ENCODE data around the gene CCDC179.

GRCh38 chr11:22900764-22901486 is 40.7 kb upstream of the CCDC179 start:
- TF ChIP-seq EZH2 (IDR thresholded peaks at IDR 0.05; ENCODE audit: low read depth) (no peak), CTCF (conservative IDR thresholded peaks at IDR 0.05) (no peak)
